Neural cell (in vitro differentiated cells): ENCODE results near the gene TXNDC2.

Source experiments
- CTCF ChIP-seq: fragments of 450-650 bp; IDR thresholded peaks from 2 replicates; pipeline ENCODE4 v1.5.1; 2014; ENCODE audit warnings: antibody characterized with exemption, mild to moderate bottlenecking, moderate library complexity; ENCODE audit not compliant: poor library complexity, severe bottlenecking
- EP300 ChIP-seq: fragments of 450-650 bp; conservative IDR thresholded peaks from 2 replicates; pipeline ENCODE4 v1.6.1; 2014; ENCODE audit warnings: antibody characterized with exemption, mild to moderate bottlenecking, moderate library complexity; ENCODE audit not compliant: poor library complexity, severe bottlenecking
- EZH2 ChIP-seq: fragments of 200-600, 300-800 bp; shearing (Covaris generic), sonication (generic); IDR thresholded peaks from 2 replicates; pipeline ENCODE4 v1.6.1; 2014; ENCODE audit warnings: antibody characterized with exemption, low read length, borderline replicate concordance, mild to moderate bottlenecking; ENCODE audit not compliant: insufficient read depth, poor library complexity, severe bottlenecking
- POLR2AphosphoS5 ChIP-seq: IDR thresholded peaks from 2 replicates; pipeline ENCODE4 v1.6.1; 2012
- RAD21 ChIP-seq: fragments of 450-650 bp; conservative IDR thresholded peaks from 2 replicates; pipeline ENCODE4 v1.6.1; 2014; ENCODE audit warnings: antibody characterized with exemption, mild to moderate bottlenecking, moderate library complexity
- REST ChIP-seq: IDR thresholded peaks from 2 replicates; pipeline ENCODE4 v1.6.1; 2012; ENCODE audit warnings: borderline replicate concordance
- TAF1 ChIP-seq: IDR thresholded peaks from 2 replicates; pipeline ENCODE4 v1.6.1; 2012; ENCODE audit warnings: low read depth

- TF ChIP-seq CTCF (no peak), EP300 (no peak), POLR2AphosphoS5 (no peak), EZH2 (no peak), TAF1 (no peak), RAD21 (no peak), REST (no peak)
Observed at GRCh38 chr18:9856092-9856491, 29.7 kb upstream of the TXNDC2 start.
